Type B pancreatic cell (in vitro differentiated cells): Measurements from ENCODE around the gene PDE1C. TPM values are rescaled to one million over a fixed set of nuclear protein-coding genes. Genes with fewer than 3 reads are reported as not detected.

ENCODE experiments used
- DNase-seq: peaks from one replicate; pipeline ENCODE4 v3.0.0; 2021; ENCODE audit warnings: mixed read lengths; ENCODE audit not compliant: unreplicated experiment; ENCODE audit errors: extremely low spot score
- H3K27ac Mint-ChIP-seq: 2 replicates; pipeline ENCODE4 v1.8.0; 2021; ENCODE audit warnings: mild to moderate bottlenecking, mixed read lengths
- H3K27me3 Mint-ChIP-seq: 2 replicates; pipeline ENCODE4 v1.8.0; 2021; ENCODE audit warnings: mixed read lengths
- H3K36me3 Mint-ChIP-seq: 2 replicates; pipeline ENCODE4 v1.8.0; 2021; ENCODE audit warnings: mixed read lengths
- H3K4me1 Mint-ChIP-seq: one replicate; pipeline ENCODE4 v1.8.0; 2021; ENCODE audit warnings: mixed read lengths; ENCODE audit not compliant: unreplicated experiment
- H3K4me3 Mint-ChIP-seq: 2 replicates; pipeline ENCODE4 v1.8.0; 2021; ENCODE audit warnings: mild to moderate bottlenecking, mixed read lengths
- H3K9me3 Mint-ChIP-seq: 2 replicates; pipeline ENCODE4 v1.8.0; 2021; ENCODE audit warnings: mixed read lengths
- total RNA-seq: library from RNA; stranded (reverse); gene quantifications from 2 replicates; pipeline ENCODE4 v1.2.1, GENCODE V29; 2021; ENCODE audit warnings: low replicate concordance
- TF ChIP-seq, protein P1 (sequence below): fragments of 200-600 bp; sonication (generic); conservative IDR thresholded peaks from 2 replicates; pipeline ENCODE4 v1.5.0; 2021; ENCODE audit warnings: antibody characterized with exemption, mild to moderate bottlenecking

PDE1C gene
- total RNA-seq, 1 donor from 2014 or later = 8.5 TPM

DNA sequence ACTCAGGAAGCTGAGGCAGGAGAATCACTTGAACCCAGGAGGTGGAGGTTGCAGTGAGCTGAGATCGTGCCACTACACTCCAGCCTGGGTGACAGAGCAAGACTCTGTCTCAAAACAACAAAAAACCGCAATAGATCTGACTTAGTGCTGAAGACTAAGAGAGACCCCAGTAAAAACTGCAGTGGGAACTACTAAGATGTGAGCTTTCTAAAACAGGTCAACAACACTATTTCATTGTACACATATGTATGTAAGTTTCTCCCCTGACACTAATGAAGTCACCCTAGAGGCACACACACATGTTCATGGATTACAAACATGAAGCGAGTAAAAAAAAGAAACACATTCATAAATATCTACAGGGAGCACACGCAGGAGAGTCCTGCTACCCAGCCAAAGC lies 68.3 kb downstream of the PDE1C start:
- no peak for DNase-seq
- Mint-ChIP-seq H3K36me3 (no peaks in the 10 kb centered on the region), H3K27ac (no peak overlapping the region), H3K4me1 (peaks cover 7% of the 10 kb centered on the region), H3K9me3 (no peaks in the 10 kb centered on the region), H3K4me3 (no peak overlapping the region), H3K27me3 (no peaks in the 10 kb centered on the region)
- TF ChIP-seq, protein P1, sequence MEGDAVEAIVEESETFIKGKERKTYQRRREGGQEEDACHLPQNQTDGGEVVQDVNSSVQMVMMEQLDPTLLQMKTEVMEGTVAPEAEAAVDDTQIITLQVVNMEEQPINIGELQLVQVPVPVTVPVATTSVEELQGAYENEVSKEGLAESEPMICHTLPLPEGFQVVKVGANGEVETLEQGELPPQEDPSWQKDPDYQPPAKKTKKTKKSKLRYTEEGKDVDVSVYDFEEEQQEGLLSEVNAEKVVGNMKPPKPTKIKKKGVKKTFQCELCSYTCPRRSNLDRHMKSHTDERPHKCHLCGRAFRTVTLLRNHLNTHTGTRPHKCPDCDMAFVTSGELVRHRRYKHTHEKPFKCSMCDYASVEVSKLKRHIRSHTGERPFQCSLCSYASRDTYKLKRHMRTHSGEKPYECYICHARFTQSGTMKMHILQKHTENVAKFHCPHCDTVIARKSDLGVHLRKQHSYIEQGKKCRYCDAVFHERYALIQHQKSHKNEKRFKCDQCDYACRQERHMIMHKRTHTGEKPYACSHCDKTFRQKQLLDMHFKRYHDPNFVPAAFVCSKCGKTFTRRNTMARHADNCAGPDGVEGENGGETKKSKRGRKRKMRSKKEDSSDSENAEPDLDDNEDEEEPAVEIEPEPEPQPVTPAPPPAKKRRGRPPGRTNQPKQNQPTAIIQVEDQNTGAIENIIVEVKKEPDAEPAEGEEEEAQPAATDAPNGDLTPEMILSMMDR = no peak

DNA sequence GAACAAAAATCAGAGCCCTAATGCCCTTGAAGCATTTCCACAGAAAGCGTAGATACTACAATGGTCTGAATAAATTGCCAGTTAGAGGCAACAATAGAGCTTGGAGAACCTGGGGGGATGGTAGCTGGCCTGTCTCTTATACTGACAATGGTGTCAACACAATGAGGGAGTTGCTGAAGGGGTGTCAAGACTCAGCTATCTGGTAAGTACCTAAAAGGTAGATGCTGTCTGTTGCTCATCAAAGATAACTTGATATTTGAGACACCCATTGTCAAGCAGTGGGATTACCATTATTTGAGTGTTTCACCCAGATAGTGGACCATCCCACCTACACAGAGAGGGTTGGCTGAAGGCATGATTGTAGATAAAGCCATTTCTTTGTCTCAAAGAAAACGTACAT lies 72.8 kb downstream of the PDE1C start:
- H3K9me3 Mint-ChIP-seq = no peaks in the 10 kb centered on the region
- H3K27ac Mint-ChIP-seq = no peak overlapping the region
- TF ChIP-seq, protein P1 = no peak
- H3K27me3 Mint-ChIP-seq = no peaks in the 10 kb centered on the region
- DNase-seq = no peak
- H3K4me1 Mint-ChIP-seq = peaks cover 7% of the 10 kb centered on the region
- H3K36me3 Mint-ChIP-seq = no peaks in the 10 kb centered on the region
- H3K4me3 Mint-ChIP-seq = no peak overlapping the region

DNA sequence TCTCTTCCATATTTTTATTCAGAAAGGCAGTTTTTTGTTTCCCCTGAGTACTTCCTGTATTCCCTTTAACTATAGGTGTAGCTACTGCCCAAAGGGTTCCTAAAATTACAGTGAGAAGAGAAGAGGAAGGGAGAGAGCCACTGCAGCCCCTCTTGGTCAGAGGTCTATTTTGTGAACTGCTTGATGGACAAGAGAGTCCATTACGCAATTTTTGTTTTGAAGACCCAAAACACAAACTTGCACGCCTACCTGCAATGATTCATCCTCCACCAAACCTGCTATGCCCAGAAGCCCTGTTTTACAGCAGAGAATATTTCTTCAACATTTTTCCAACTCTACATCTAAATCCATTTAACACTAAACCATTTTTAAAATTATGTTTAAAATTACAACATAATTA lies 75.1 kb downstream of the PDE1C start:
- TF ChIP-seq, protein P1 = no peak
- no peak for DNase-seq
- no peaks in the 10 kb centered on the region for H3K9me3 Mint-ChIP-seq
- H3K36me3 Mint-ChIP-seq = no peaks in the 10 kb centered on the region
- peaks cover 7% of the 10 kb centered on the region for H3K4me1 Mint-ChIP-seq
- H3K4me3 Mint-ChIP-seq = no peak overlapping the region
- H3K27ac Mint-ChIP-seq = no peak overlapping the region
- no peaks in the 10 kb centered on the region for H3K27me3 Mint-ChIP-seq

DNA sequence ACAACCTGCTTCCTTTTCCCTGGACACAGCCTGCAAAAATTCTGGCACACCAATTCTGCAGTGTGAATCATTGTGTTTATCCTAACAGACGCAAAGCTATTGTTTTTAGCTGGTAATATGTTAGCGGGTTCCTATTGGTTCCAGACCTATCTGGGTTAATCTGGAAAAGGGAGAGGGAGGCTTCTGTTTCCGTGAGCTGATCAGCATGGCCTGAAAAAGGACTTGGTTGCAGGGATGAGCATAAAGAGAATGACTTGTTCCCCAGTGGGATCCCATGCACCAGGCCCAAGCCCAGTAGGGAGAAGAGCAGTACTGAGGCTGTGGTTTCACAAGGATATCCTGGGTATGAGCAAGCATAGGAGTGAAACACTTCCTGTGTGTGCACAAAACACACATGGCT lies 78.4 kb downstream of the PDE1C start:
- H3K36me3 Mint-ChIP-seq = no peaks in the 10 kb centered on the region
- no peak overlapping the region for H3K4me3 Mint-ChIP-seq
- H3K27ac Mint-ChIP-seq = no peak overlapping the region
- no peak for DNase-seq
- TF ChIP-seq, protein P1 = no peak
- H3K9me3 Mint-ChIP-seq = no peaks in the 10 kb centered on the region
- H3K27me3 Mint-ChIP-seq = no peaks in the 10 kb centered on the region
- H3K4me1 Mint-ChIP-seq = no peaks in the 10 kb centered on the region

DNA sequence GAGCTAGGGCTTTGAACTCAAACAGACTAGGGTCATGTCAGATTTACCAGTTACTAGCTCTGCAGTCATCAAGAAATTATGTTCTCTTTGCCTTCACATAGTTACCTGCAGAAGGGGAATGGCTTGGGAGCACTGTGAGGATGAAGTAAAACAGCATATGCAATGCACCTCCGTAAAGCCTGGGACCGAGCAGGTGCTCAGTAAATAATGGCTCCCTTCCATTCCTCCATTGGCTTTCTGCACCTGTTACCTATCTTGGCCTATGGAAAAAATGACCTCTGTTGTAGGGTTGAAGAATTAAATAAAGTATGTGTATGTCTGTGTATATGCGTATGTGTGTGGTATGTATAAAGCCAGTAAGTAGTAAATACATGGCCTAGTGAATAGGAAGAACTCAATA lies 78.8 kb downstream of the PDE1C start:
- Mint-ChIP-seq H3K36me3 (no peaks in the 10 kb centered on the region), H3K27ac (no peak overlapping the region), H3K4me1 (no peaks in the 10 kb centered on the region), H3K9me3 (no peaks in the 10 kb centered on the region), H3K4me3 (no peak overlapping the region), H3K27me3 (no peaks in the 10 kb centered on the region)
- no peak for DNase-seq
- TF ChIP-seq, protein P1 = no peak

DNA sequence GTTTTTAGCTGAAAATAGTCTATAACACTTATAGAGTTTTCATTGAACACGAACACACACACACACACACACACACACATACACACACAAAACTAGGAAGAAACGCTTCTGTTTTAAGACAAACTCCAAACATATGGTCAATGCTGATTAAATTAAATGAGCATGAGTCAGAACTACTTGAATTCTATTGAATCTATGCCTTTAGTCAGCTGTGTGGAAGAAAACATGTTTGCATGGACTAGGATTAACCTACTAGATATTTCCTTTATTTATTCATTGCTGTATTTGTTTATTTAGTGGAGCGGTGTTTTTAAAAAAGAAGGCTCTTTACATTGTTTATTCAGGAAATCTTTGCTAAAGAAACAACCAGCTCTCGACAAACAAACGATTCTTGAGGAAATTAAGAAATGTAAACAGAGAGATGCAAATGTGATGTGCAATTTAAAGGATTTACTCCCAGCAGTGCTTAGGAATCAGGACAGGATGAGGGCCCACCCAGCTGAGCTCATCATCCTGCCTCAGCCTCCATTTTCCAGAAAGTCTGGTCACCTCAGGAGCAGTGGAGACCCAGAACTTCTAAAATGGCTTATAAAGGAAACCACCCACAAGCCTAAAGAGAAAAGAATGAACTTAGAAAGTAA lies 83.2 kb downstream of the PDE1C start:
- no peak for DNase-seq
- Mint-ChIP-seq H3K27ac (no peak overlapping the region), H3K9me3 (peaks cover 4% of the 10 kb centered on the region), H3K27me3 (peaks cover 3% of the 10 kb centered on the region), H3K4me3 (no peak overlapping the region), H3K4me1 (no peaks in the 10 kb centered on the region), H3K36me3 (no peaks in the 10 kb centered on the region)
- TF ChIP-seq, protein P1 = no peak
